GM23338 (cell line): ENCODE measurements around the gene BET1. TPM values are rescaled to one million over a fixed set of nuclear protein-coding genes. Genes with fewer than 3 reads are reported as not detected.

Experiments used
- ATAC-seq: fragments of 200-7000 bp; cut with Tn5 transposase; 3 replicates; pipeline ENCODE4 v1.9.1; 2020
- DNase-seq: peaks from one replicate; pipeline ENCODE4 v3.0.0-alpha.2; 2015; ENCODE audit warnings: low spot score
- H2AFZ ChIP-seq: fragments of 200-600 bp; sonication (generic); 2 replicates; pipeline ENCODE4 v1.8.0; 2016; ENCODE audit warnings: antibody characterized with exemption, mild to moderate bottlenecking, moderate library complexity
- H3F3A ChIP-seq: fragments of 200-600 bp; sonication (generic); replicated peaks from 2 replicates; pipeline ENCODE4 v1.8.0; 2017; ENCODE audit warnings: antibody characterized with exemption, mixed run types, low read depth
- H3K27ac ChIP-seq: fragments of 200-600 bp; sonication (generic); 2 replicates; pipeline ENCODE4 v1.6.1; 2016; ENCODE audit warnings: low read depth
- H3K27me3 ChIP-seq: fragments of 200-600 bp; sonication (generic); 2 replicates; pipeline ENCODE4 v1.8.0; 2016; ENCODE audit warnings: mild to moderate bottlenecking, mixed run types, moderate library complexity; ENCODE audit not compliant: insufficient read depth
- H3K36me3 ChIP-seq: fragments of 200-600 bp; sonication (generic); 2 replicates; pipeline ENCODE4 v1.8.0; 2016; ENCODE audit warnings: mild to moderate bottlenecking; ENCODE audit not compliant: insufficient read depth
- H3K4me1 ChIP-seq: fragments of 200-600 bp; sonication (generic); 2 replicates; pipeline ENCODE4 v1.8.0; 2016; ENCODE audit warnings: mild to moderate bottlenecking, moderate library complexity; ENCODE audit not compliant: insufficient read depth
- H3K4me2 ChIP-seq: fragments of 200-600 bp; sonication (generic); 2 replicates; pipeline ENCODE4 v1.7.1; 2017; ENCODE audit warnings: mixed run types
- H3K4me3 ChIP-seq: fragments of 200-600 bp; sonication (generic); 2 replicates; pipeline ENCODE4 v1.6.1; 2016; ENCODE audit warnings: mixed run types
- H3K79me2 ChIP-seq: fragments of 200-600 bp; sonication (generic); replicated peaks from 2 replicates; pipeline ENCODE4 v1.8.0; 2017; ENCODE audit warnings: mild to moderate bottlenecking; ENCODE audit not compliant: insufficient read depth
- H3K9me2 ChIP-seq: fragments of 200-600 bp; sonication (generic); 2 replicates; pipeline ENCODE4 v1.8.0; 2017; ENCODE audit not compliant: insufficient read depth
- H4K20me1 ChIP-seq: fragments of 200-600 bp; sonication (generic); replicated peaks from 2 replicates; pipeline ENCODE4 v1.8.0; 2017; ENCODE audit warnings: mild to moderate bottlenecking; ENCODE audit not compliant: insufficient read depth
- H3K27ac Mint-ChIP-seq: 2 replicates; pipeline ENCODE4 v1.8.0; 2020; ENCODE audit warnings: inconsistent platforms, mild to moderate bottlenecking, moderate library complexity, mixed read lengths
- H3K27me3 Mint-ChIP-seq: 3 replicates; pipeline ENCODE4 v1.8.0; 2022; ENCODE audit warnings: low read depth, mild to moderate bottlenecking, moderate library complexity, mixed read lengths, inconsistent platforms; ENCODE audit not compliant: insufficient read depth, poor library complexity
- H3K36me3 Mint-ChIP-seq: 3 replicates; pipeline ENCODE4 v1.8.0; 2021; ENCODE audit warnings: low read depth, mild to moderate bottlenecking, inconsistent platforms, moderate library complexity, mixed read lengths
- H3K4me1 Mint-ChIP-seq: 3 replicates; pipeline ENCODE4 v1.8.0; 2020; ENCODE audit warnings: mild to moderate bottlenecking, inconsistent platforms, mixed read lengths
- H3K4me3 Mint-ChIP-seq: 3 replicates; pipeline ENCODE4 v1.8.0; 2021; ENCODE audit warnings: moderate library complexity, mild to moderate bottlenecking, inconsistent platforms, mixed read lengths
- H3K9me3 Mint-ChIP-seq: 3 replicates; pipeline ENCODE4 v1.8.0; 2020; ENCODE audit warnings: moderate library complexity, mild to moderate bottlenecking, inconsistent platforms, mixed read lengths
- CREB1 ChIP-seq: fragments of 250-450 bp; sonication (Bioruptor Pico); IDR thresholded peaks from 2 replicates; pipeline ENCODE4 v1.5.0; 2020; ENCODE audit warnings: low read depth, mild to moderate bottlenecking, moderate library complexity
- ETS1 ChIP-seq: IDR thresholded peaks from 2 replicates; pipeline ENCODE4 v1.6.1; 2016; ENCODE audit warnings: antibody characterized with exemption
- EZH2 ChIP-seq: fragments of 200-600 bp; sonication (generic); IDR thresholded peaks from one replicate; pipeline ENCODE4 v1.8.0; 2017; ENCODE audit warnings: antibody characterized with exemption, mild to moderate bottlenecking, low read depth; ENCODE audit not compliant: unreplicated experiment
- EZH2phosphoT487 ChIP-seq: fragments of 200-600 bp; sonication (generic); IDR thresholded peaks from one replicate; pipeline ENCODE4 v1.8.1; 2018; ENCODE audit warnings: antibody characterized with exemption; ENCODE audit not compliant: unreplicated experiment
- JUNB ChIP-seq: IDR thresholded peaks from one replicate; pipeline ENCODE4 v1.6.1; 2016; ENCODE audit warnings: antibody characterized with exemption; ENCODE audit not compliant: unreplicated experiment
- NANOG ChIP-seq: IDR thresholded peaks from 2 replicates; pipeline ENCODE4 v1.6.1; 2016; ENCODE audit warnings: antibody characterized with exemption, borderline replicate concordance
- POLR2AphosphoS5 ChIP-seq: IDR thresholded peaks from 2 replicates; pipeline ENCODE4 v1.6.1; 2016; ENCODE audit warnings: antibody characterized with exemption, low read depth
- STAT1 ChIP-seq: IDR thresholded peaks from one replicate; pipeline ENCODE4 v1.6.1; 2016; ENCODE audit warnings: antibody characterized with exemption; ENCODE audit not compliant: unreplicated experiment
- ZNF114 ChIP-seq: fragments of 250-450 bp; sonication (Bioruptor Pico); IDR thresholded peaks from 2 replicates; pipeline ENCODE4 v1.5.0; 2020; ENCODE audit warnings: mild to moderate bottlenecking, moderate library complexity
- ZNF331 ChIP-seq: fragments of 250-450 bp; sonication (Bioruptor Pico); IDR thresholded peaks from 2 replicates; pipeline ENCODE4 v1.5.0; 2020; ENCODE audit warnings: low read depth, mild to moderate bottlenecking, moderate library complexity
- ZNF462 ChIP-seq: fragments of 250-450 bp; sonication (Bioruptor Pico); IDR thresholded peaks from 2 replicates; pipeline ENCODE4 v1.5.0; 2020; ENCODE audit warnings: mild to moderate bottlenecking, moderate library complexity
- polyA plus RNA-seq: library from polyadenylated mRNA; unstranded; fragments of >200 nt; fragmentation: Nextera tagmentation; extraction: Ambion mirVana; gene quantifications from 2 replicates; pipeline ENCODE4 v1.2.1, GENCODE V29; 2016
- total RNA-seq: library from RNA; depleted of rRNA; stranded (reverse); fragments of >200 nt; shearing (Covaris generic); gene quantifications from 2 replicates; pipeline ENCODE4 v1.2.3, GENCODE V29; 2014
- TF ChIP-seq, protein P1 (sequence below): IDR thresholded peaks from one replicate; pipeline ENCODE4 v1.6.1; 2018; ENCODE audit warnings: antibody characterized with exemption; ENCODE audit not compliant: unreplicated experiment
- TF ChIP-seq, protein P2 (sequence below), 2 experiments: fragments of 200-600 bp in 1 of 2; sonication (generic) in 1 of 2; conservative IDR thresholded peaks; 2 replicates each; pipeline versions ENCODE4 v1.5.1 to v1.6.1; 2016 to 2017; ENCODE audit warnings: antibody characterized with exemption in 2 of 2, low read depth in 2 of 2, mild to moderate bottlenecking in 2 of 2, moderate library complexity in 1 of 2

The BET1 gene
- total and polyA plus RNA-seq, 2 experiments from 2014 or later, result 42.2 to 69.2 TPM

- TF ChIP-seq ZNF462, result no peak
- TF ChIP-seq ZNF331 (CRISPR knock-in tag), result no peak
- no peak for TF ChIP-seq EZH2phosphoT487
- TF ChIP-seq ETS1, result no peak
- no peak for TF ChIP-seq NANOG
- TF ChIP-seq, protein P1, sequence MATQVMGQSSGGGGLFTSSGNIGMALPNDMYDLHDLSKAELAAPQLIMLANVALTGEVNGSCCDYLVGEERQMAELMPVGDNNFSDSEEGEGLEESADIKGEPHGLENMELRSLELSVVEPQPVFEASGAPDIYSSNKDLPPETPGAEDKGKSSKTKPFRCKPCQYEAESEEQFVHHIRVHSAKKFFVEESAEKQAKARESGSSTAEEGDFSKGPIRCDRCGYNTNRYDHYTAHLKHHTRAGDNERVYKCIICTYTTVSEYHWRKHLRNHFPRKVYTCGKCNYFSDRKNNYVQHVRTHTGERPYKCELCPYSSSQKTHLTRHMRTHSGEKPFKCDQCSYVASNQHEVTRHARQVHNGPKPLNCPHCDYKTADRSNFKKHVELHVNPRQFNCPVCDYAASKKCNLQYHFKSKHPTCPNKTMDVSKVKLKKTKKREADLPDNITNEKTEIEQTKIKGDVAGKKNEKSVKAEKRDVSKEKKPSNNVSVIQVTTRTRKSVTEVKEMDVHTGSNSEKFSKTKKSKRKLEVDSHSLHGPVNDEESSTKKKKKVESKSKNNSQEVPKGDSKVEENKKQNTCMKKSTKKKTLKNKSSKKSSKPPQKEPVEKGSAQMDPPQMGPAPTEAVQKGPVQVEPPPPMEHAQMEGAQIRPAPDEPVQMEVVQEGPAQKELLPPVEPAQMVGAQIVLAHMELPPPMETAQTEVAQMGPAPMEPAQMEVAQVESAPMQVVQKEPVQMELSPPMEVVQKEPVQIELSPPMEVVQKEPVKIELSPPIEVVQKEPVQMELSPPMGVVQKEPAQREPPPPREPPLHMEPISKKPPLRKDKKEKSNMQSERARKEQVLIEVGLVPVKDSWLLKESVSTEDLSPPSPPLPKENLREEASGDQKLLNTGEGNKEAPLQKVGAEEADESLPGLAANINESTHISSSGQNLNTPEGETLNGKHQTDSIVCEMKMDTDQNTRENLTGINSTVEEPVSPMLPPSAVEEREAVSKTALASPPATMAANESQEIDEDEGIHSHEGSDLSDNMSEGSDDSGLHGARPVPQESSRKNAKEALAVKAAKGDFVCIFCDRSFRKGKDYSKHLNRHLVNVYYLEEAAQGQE, result no peak
- TF ChIP-seq POLR2AphosphoS5, result no peak
- no peak for TF ChIP-seq EZH2
- TF ChIP-seq STAT1, result no peak
- TF ChIP-seq CREB1 (CRISPR knock-in tag), result no peak
- TF ChIP-seq, protein P2, sequence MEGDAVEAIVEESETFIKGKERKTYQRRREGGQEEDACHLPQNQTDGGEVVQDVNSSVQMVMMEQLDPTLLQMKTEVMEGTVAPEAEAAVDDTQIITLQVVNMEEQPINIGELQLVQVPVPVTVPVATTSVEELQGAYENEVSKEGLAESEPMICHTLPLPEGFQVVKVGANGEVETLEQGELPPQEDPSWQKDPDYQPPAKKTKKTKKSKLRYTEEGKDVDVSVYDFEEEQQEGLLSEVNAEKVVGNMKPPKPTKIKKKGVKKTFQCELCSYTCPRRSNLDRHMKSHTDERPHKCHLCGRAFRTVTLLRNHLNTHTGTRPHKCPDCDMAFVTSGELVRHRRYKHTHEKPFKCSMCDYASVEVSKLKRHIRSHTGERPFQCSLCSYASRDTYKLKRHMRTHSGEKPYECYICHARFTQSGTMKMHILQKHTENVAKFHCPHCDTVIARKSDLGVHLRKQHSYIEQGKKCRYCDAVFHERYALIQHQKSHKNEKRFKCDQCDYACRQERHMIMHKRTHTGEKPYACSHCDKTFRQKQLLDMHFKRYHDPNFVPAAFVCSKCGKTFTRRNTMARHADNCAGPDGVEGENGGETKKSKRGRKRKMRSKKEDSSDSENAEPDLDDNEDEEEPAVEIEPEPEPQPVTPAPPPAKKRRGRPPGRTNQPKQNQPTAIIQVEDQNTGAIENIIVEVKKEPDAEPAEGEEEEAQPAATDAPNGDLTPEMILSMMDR (conservative IDR thresholded peaks at IDR 0.05; ENCODE audit: low read depth in 2 of 2), result no peak
- no peak for TF ChIP-seq JUNB
- no peak for TF ChIP-seq ZNF114 (CRISPR knock-in tag)
- H3K4me3 Mint-ChIP-seq, result no peak overlapping the region
- Histone ChIP-seq H2AFZ (no peak overlapping the region), H3K4me3 (no peak overlapping the region), H3K79me2 (no peaks in the 10 kb centered on the region), H3K36me3 (no peaks in the 10 kb centered on the region), H4K20me1 (no peaks in the 10 kb centered on the region), H3K27ac (no peak overlapping the region), H3F3A (no peaks in the 10 kb centered on the region), H3K4me2 (no peak overlapping the region), H3K9me2 (no peaks in the 10 kb centered on the region), H3K27me3 (no peaks in the 10 kb centered on the region), H3K4me1 (peaks cover 4% of the 10 kb centered on the region; the same call in 1 of the 2 replicates)
- H3K27me3 Mint-ChIP-seq, result no peaks in the 10 kb centered on the region
- no peak for ATAC-seq
- H3K36me3 Mint-ChIP-seq, result no peaks in the 10 kb centered on the region
- H3K4me1 Mint-ChIP-seq, result no peaks in the 10 kb centered on the region
- DNase-seq, result no peak
- H3K27ac Mint-ChIP-seq, result no peak overlapping the region
- H3K9me3 Mint-ChIP-seq, result no peaks in the 10 kb centered on the region
Measured at GRCh38 chr7:93945083-93945482, 59.1 kb downstream of the BET1 start.
